HG03442 (cell line): ENCODE data around the gene SORCS1.

Experiments
- ATAC-seq: cut with Tn5 transposase; IDR thresholded peaks from one replicate; pipeline ENCODE4 v1.9.1; 2021; ENCODE audit warnings: mild to moderate bottlenecking, moderate library complexity; ENCODE audit not compliant: unreplicated experiment

SORCS1 gene

GRCh38 chr10:106999118-106999707 is 165.3 kb downstream of the SORCS1 start:
- no peak for ATAC-seq

GRCh38 chr10:106997721-106998120 is 166.8 kb downstream of the SORCS1 start:
- ATAC-seq, result no peak

- ATAC-seq, result no peak
Observed at GRCh38 chr10:106996510-106996909, 168.0 kb downstream of the SORCS1 start.

GRCh38 chr10:106992055-106992454 is 172.5 kb downstream of the SORCS1 start:
- no peak for ATAC-seq

DNA sequence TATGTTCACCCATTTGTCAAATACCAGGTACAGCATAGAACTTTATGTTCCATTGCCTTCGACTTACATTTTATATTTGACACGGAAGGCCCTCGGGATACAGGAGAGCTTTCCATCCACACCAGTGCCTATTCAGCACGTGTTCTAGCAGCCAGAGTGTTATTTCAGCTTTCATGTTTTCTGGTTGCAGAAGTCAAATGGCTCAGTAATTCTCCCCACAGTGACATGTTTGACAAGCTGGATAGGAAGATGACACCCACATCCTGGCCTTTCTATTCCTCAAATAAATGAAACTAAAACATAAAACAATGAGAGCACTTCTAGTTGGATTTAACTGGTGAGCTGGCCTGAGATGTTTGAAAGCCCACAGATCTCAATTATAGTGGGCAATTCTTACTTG is 173.4 kb downstream of the SORCS1 start:
- no peak for ATAC-seq

DNA sequence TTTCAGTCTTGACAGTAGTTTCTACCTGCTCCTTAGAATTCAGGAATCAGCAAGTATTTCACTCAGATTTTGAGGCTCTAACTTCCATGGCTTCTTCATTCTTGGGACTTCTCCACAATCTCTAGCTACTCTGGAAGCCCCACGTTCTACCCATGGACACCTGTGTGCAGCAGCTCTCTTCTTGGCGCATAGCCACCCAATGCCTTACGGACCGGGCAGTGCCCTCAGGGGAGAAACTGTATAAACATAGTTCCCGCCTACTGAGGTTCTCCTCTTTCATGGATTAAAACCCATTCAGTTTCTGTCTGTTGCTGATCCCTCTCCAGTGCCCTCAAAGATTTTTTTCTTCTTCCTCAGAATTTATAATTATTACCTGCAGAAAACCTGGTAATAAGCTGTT is 177.1 kb downstream of the SORCS1 start:
- ATAC-seq, result no peak

GRCh38 chr10:106982268-106982667 is 182.2 kb downstream of the SORCS1 start:
- no peak for ATAC-seq

- ATAC-seq, result no peak
Observed at GRCh38 chr10:106981452-106982075, 182.9 kb downstream of the SORCS1 start.

DNA sequence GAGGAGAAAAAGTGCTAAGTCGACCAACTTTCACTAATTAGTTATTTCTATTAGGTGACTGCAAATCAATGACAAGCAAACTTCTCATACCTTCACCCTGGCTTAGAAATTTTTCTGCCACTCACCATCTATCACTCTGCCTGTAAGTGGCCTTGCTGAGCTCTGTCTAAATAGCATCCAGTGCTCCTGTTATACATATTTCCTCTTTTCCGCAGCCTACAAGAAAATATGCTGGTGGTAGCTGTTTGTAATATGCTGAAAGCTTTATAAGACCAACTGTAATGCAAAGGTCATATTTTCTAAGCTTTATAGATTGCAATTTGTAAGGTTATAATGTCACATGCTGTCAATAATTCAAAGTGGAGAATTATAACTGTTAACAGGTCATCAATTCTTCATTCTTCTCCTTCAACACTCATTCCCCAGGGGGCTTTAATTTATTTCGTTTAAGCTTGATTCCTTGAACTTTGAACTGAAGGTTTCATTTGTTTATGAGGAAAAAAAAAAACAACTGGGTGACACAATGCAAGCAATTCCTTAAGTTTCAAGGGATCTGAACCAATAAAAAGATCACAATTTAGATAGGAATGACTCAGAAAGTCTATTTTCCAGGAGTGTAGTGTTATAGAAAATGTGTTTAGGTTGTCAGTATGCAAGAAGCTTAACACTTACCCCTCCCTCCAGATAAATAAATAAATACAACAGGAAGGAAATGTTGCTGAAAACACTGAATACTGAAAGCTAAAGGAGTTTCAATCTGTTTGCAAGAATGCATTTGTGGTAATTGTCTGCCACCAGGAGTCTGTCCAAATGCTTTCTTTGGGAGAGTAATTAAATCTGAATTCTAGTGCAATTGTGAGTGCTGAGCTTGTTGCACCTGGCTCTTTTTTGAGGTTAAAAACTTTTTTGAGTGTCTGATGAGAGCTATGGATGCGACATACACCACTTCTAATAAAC is 183.7 kb downstream of the SORCS1 start:
- ATAC-seq, result peak; percentile 77

GRCh38 chr10:106978756-106979155 is 185.8 kb downstream of the SORCS1 start:
- no peak for ATAC-seq

- no peak for ATAC-seq
Observed at GRCh38 chr10:106973716-106974115, 190.8 kb downstream of the SORCS1 start.

DNA sequence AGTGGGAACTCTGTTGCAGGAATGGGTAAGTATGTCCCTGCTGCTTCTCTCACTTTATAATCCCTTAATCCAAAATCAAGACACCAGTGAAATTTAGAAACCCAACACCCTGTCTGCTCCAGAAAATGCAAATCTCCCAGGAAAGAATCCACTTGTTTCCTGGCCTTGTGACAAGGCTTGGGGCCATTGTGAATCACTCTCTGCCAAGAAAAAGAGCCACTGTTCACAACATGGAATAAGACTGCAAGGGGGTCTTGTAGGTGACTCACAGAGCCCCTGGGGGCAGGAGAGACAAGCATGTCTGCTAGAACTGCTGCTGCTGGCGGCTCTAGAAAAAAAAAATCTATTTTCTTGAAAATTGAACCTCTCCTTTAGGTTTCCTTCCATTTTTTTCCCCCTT is 191.2 kb downstream of the SORCS1 start:
- no peak for ATAC-seq

GRCh38 chr10:106972381-106972780 is 192.1 kb downstream of the SORCS1 start:
- no peak for ATAC-seq

GRCh38 chr10:106971411-106971831 is 193.1 kb downstream of the SORCS1 start:
- ATAC-seq, result no peak

DNA sequence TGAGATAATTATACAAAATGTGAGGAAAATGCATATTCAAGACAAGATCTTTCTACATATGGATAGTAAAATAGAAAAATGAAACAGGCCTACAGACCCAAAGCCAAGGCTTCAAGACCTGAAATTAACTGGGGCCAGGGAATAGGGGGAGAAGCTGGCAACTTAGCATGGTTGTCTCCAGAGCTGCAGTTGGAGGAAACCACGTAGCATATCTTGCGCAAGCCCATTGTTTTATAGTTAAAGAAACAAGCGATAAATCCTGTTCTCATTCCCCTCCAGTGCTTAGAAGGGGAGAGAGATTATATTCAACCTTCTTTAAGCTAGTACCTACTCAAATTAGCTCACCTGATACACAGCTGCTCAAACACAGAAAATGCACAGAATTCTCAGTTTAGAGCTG is 197.1 kb downstream of the SORCS1 start:
- no peak for ATAC-seq

DNA sequence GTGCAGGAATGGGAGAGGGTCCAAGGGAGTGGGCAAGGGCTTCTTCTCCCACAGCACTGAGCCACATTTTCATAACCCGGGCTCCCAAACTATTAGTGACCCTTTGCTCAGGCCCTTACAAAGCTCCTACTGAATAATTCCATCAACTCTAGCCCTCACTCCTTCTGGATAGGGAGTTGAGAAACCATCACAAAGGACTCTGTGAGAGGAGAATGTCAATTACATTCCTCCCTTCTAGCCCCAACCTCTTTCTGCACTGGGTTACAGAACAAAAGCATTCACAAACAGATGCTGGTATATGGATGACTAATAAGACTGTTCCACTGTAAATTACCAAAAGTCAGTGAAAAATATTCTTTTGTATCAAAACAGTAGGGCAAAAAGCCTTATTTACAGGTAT is 203.7 kb downstream of the SORCS1 start:
- ATAC-seq, result no peak

GRCh38 chr10:106959521-106959920 is 205.0 kb downstream of the SORCS1 start:
- no peak for ATAC-seq

DNA sequence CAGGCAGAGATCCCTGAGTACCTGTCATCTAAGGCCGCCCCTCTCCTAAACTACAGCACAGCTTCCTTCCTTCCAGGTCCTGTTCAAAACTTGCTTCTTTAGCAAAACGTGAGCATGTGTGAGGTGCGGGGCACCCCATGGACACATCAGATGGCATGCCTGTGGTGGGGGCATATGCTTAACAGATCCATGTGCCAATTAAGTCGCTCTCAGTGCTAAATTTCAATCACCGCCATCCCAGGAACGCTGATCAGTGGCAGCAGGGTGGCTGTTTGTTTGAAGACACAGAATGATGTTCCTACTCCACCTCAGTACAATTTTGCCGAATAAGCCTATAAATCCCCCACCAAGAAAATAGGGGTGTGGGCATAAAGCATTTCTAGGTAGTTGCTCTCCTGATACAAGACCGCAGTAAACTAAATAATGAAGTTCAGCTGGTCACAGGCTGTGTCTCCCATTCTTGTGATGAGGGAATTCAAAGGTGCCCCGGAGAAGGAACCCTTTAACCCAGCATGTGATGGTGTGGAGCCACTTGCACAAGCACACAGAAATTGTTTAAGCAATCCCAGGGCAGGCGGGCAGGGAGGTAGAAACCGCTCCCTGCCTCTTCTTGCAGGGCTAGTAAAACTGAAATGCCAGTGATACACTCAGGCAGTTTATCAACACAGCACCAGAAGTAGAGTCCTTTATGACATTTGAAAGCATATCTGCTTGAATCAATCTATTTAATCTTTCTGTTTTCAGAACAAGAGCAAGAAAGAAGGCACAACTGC is 205.7 kb downstream of the SORCS1 start:
- no peak for ATAC-seq

DNA sequence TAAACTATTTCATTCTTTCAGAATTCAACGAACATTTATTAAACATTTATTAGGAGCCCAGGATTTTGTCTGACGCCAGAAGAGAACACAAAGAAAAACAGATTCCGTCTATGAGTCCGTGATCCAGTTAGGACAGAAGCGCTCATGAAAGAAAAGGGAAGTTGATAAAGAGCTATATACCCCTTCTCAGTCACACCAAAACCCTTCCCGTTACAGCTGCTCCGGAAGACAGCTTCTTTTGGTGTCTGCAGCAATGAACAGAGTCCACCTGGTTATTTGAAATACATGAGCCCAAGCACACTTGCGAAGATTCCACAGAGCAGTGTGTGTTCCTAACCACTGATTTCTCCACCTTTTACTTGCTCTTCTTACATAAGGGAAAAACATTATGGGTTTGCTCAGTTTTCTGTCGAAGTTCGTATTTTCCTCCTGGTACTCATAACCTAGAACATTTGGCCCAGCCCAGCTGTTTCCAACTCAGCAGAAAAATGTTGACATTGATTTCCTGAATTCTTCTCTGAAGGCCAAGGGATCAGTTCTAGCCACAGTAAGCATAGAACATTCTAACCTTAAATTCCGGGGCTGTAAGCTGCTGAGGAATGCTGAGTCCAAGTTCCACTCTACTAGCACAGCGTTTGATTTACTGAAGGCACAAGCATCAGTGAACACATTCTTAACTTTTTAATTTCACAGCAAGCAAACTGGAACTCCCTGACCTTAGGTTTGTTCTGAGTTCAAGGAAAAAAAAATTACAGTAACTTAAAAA is 206.5 kb downstream of the SORCS1 start:
- peak; percentile 68 for ATAC-seq

- ATAC-seq, result no peak
Observed at GRCh38 chr10:106956216-106956915, 208.1 kb downstream of the SORCS1 start.
